Thyroid gland (tissue), 4 donors: ENCODE data around the gene C2orf42. TPM values are rescaled to one million over a fixed set of nuclear protein-coding genes. Genes with fewer than 3 reads are reported as not detected.

Experiments used
- DNase-seq, 2 donors: peaks; one replicate each; pipeline ENCODE4 v3.0.0-alpha.2; 2019
- H3K27ac ChIP-seq, 3 donors: fragments of 200-600 bp; sonication (generic); 1 replicate in 2 of 3; 2 replicates in 1 of 3; pipeline ENCODE4 v1.5.1; 2016 to 2019; ENCODE audit warnings: mild to moderate bottlenecking in 1 of 3, moderate library complexity in 1 of 3
- H3K27me3 ChIP-seq: fragments of 200-600 bp; sonication (generic); one replicate; pipeline ENCODE4 v1.5.1; 2019
- H3K36me3 ChIP-seq, 2 donors: fragments of 200-600 bp; sonication (generic); one replicate each; pipeline ENCODE4 v1.5.1; 2016 to 2019
- H3K4me1 ChIP-seq, 2 donors: fragments of 200-600 bp; sonication (generic); one replicate each; pipeline ENCODE4 v1.5.1; 2017 to 2019
- H3K4me3 ChIP-seq, 3 donors: fragments of 200-600 bp; sonication (generic); replicated peaks in 1 of 3; 1 replicate in 2 of 3; 2 replicates in 1 of 3; pipeline ENCODE4 v1.5.1; 2016; ENCODE audit warnings: mild to moderate bottlenecking in 1 of 3
- H3K9me3 ChIP-seq: fragments of 200-600 bp; sonication (generic); one replicate; pipeline ENCODE4 v1.5.1; 2017
- POLR2A ChIP-seq, 2 donors: fragments of 450-650 bp; IDR thresholded peaks; one replicate each; pipeline ENCODE4 v1.6.1; 2017; ENCODE audit warnings: antibody characterized with exemption in 2 of 2, mild to moderate bottlenecking in 2 of 2, moderate library complexity in 1 of 2
- WGBS, 2 donors: methylation state at CpG; one replicate each; pipeline ENCODE4 v1.1.5; 2017; 5-methylcytosine and 5-hydroxymethylcytosine counted together
- intact Hi-C: fragments of 100-400 bp; cut with DNase I; formaldehyde crosslinking; loops from one replicate; pipeline ENCODE4 v1.15.1; 2023
- total RNA-seq, 4 donors: library from RNA; depleted of rRNA; stranded (reverse); fragments of >200 nt; gene quantifications; one replicate each; pipeline ENCODE4 v1.2.3, GENCODE V29; 2016
- TF ChIP-seq, protein P1 (sequence below), 6 experiments: fragments of 200-600 bp in 3 of 6; fragments of 450-650 bp in 3 of 6; sonication (generic) in 3 of 6; IDR thresholded peaks; one replicate each; pipeline ENCODE4 v1.5.1; 2016 to 2019; ENCODE audit warnings: antibody characterized with exemption in 6 of 6, mild to moderate bottlenecking in 2 of 6, inconsistent platforms in 1 of 6, moderate library complexity in 1 of 6

The C2orf42 gene
- total RNA-seq, 4 donors from 2014 or later: 9.8 to 26.5 (median 18.0) TPM

DNA sequence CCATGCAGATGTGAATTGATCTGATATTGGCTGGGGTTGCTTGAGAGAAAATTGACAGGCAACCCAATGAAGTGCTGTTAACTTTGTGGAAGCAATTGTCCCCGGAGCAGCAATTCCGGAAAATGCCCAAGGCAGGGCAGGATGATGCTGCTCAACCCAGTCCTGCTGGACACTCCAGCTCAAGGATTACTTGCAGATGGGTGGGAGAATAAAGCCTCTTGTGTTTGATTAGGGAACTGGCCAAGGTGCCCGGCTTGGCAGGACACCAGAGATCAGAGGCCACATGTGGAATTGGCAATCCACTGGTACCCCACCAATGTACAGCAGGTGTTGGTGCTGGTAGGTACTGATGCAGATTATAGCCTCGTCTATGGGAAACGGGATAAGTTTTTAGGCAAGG lies 12.3 kb upstream of the C2orf42 start:
- no peaks in the 10 kb centered on the region for H3K36me3 ChIP-seq
- no peaks in the 10 kb centered on the region for H3K9me3 ChIP-seq
- no peaks in the 10 kb centered on the region for H3K27me3 ChIP-seq
- H3K4me1 ChIP-seq: no peaks in the 10 kb centered on the region
- TF ChIP-seq, protein P1, sequence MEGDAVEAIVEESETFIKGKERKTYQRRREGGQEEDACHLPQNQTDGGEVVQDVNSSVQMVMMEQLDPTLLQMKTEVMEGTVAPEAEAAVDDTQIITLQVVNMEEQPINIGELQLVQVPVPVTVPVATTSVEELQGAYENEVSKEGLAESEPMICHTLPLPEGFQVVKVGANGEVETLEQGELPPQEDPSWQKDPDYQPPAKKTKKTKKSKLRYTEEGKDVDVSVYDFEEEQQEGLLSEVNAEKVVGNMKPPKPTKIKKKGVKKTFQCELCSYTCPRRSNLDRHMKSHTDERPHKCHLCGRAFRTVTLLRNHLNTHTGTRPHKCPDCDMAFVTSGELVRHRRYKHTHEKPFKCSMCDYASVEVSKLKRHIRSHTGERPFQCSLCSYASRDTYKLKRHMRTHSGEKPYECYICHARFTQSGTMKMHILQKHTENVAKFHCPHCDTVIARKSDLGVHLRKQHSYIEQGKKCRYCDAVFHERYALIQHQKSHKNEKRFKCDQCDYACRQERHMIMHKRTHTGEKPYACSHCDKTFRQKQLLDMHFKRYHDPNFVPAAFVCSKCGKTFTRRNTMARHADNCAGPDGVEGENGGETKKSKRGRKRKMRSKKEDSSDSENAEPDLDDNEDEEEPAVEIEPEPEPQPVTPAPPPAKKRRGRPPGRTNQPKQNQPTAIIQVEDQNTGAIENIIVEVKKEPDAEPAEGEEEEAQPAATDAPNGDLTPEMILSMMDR (IDR thresholded peaks at IDR 0.05): no peak
- TF ChIP-seq POLR2A (IDR thresholded peaks at IDR 0.05): no peak
- intact Hi-C loops: no loop called here
- DNase-seq: no peak
- 75 to 85% methylated on average over 5 of the region's 5 CpGs for WGBS, 2 donors
- H3K4me3 ChIP-seq: no peak overlapping the region
- H3K27ac ChIP-seq: no peak overlapping the region

DNA sequence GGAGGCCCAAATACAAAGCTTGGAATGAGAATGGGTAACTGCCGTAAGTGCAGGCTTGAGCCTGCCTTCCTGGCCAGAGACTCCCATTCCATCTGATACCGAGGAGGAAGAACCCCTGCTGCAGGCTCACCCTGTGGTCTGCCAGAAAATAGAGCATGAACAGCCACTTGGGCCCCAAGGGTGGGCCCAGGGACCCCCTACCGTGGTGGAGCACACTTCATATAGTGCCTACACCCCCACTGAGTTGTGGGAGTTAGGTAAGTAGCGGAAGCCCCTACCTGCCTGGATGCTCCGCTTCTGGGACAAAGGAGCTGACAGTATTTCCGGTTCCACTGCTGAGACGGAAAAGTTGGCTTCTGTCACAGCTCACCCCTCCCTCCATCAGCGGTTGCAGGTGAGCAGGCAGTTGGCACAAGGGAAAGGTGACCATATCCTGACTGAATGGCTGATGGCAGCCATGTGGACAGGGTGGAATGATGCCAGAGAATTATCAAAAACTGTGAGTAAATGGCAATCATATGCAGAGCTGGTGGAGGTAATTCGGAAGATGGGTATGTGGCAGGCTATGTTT lies 11.5 kb upstream of the C2orf42 start:
- DNase-seq: no peak
- WGBS, 2 donors: 66 to 71% methylated on average over 9 of the region's 9 CpGs

DNA sequence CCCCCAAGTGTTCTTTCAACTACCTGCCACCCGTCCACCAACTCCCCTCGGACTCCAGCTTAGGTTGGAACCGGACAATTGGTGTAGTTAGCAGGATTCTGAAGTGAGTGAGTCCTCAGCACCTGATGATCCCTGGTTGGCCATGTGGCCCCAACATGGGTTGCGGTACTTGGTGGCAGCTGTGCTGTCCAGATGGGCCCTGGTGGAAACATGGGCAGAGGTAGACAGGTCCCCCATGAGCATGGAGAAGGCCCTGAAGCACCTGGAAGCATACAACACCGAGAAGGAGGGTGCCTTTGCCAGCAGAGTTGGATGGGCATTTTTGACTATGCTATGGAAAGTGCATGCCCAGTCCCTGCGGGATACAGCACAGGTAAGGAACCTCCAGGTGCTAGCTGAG lies 11.0 kb upstream of the C2orf42 start:
- intact Hi-C loops: no loop called here
- no peaks in the 10 kb centered on the region for H3K4me1 ChIP-seq
- no peak overlapping the region for H3K4me3 ChIP-seq
- H3K36me3 ChIP-seq: no peaks in the 10 kb centered on the region
- no peak for DNase-seq
- 90 to 91% methylated on average over 6 of the region's 6 CpGs for WGBS, 2 donors
- no peaks in the 10 kb centered on the region for H3K9me3 ChIP-seq
- no peaks in the 10 kb centered on the region for H3K27me3 ChIP-seq
- no peak for TF ChIP-seq POLR2A (IDR thresholded peaks at IDR 0.05)
- TF ChIP-seq, protein P1 (IDR thresholded peaks at IDR 0.05): no peak
- no peak overlapping the region for H3K27ac ChIP-seq

More for the DNA sequence above, 11.5 kb upstream of the C2orf42 start:
- Histone ChIP-seq H3K4me3 (no peak overlapping the region), H3K27ac (no peak overlapping the region), H3K9me3 (no peaks in the 10 kb centered on the region), H3K36me3 (no peaks in the 10 kb centered on the region), H3K4me1 (no peaks in the 10 kb centered on the region), H3K27me3 (no peaks in the 10 kb centered on the region)
- intact Hi-C loops: no loop called here
- TF ChIP-seq, protein P1 (IDR thresholded peaks at IDR 0.05): no peak
- TF ChIP-seq POLR2A (IDR thresholded peaks at IDR 0.05): no peak

DNA sequence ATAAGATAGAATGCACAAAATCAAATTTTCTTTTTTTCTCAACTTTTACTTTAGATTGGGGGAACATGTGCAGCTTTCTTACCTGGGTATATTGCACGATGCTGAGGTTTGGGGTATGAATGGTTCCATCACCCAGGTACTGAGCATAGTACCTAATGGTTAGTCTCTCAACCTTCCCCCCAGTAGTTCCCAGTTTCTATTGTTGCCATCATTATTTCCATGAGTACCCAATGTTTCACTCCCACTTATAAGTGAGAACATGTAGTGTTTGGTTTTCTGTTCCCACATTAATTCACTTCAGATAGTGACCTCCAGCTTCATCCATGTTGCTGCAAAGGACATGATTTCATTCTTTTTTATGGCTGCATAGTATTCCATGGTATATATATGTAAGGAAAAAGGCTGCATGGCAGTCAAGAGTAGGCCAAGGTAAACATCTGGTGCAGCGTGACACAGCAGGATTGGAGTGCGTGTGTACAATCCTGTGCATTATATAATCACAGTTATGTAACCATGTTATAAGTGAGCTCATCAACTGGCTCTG lies 10.5 kb upstream of the C2orf42 start:
- no peak for DNase-seq
- Histone ChIP-seq H3K36me3 (no peaks in the 10 kb centered on the region), H3K27me3 (no peaks in the 10 kb centered on the region), H3K4me1 (no peaks in the 10 kb centered on the region), H3K27ac (no peak overlapping the region), H3K9me3 (no peaks in the 10 kb centered on the region), H3K4me3 (no peak overlapping the region)
- intact Hi-C loops: no loop called here
- TF ChIP-seq, protein P1 (IDR thresholded peaks at IDR 0.05): no peak
- TF ChIP-seq POLR2A (IDR thresholded peaks at IDR 0.05): no peak
- 93 to 94% methylated on average over 3 of the region's 3 CpGs for WGBS, 2 donors

DNA sequence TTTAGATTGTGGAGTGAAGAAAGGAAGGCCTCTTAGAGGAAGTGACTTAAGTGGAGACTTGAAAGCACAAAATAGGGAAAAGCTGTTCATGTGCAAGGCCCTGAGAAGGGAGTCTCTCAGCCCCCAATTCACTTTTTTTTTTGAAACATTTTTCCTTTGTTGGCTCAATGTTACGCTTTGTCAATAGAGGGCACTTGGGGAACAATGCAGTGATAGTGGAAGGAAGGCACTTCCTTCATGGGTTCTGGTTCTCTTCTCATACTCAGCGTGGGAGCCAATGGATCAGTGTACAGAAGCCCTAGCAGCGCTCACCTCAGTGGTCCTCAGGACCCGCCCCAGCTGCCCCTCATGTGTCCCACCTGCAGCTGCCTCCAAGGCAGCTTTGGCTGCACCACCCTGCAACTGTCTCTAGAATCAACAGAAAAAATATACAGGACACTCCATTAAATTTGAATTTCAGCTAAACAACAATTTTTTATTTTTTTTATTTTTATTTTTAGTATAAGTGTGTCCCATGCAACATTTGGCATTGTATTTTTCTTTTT lies 8.6 kb upstream of the C2orf42 start:
- H3K27me3 ChIP-seq: no peaks in the 10 kb centered on the region
- H3K4me3 ChIP-seq: no peak overlapping the region
- intact Hi-C loops: no loop called here
- TF ChIP-seq, protein P1 (IDR thresholded peaks at IDR 0.05): no peak
- no peak for TF ChIP-seq POLR2A (IDR thresholded peaks at IDR 0.05)
- no peaks in the 10 kb centered on the region for H3K9me3 ChIP-seq
- DNase-seq: no peak
- H3K4me1 ChIP-seq: no peaks in the 10 kb centered on the region
- H3K36me3 ChIP-seq: no peaks in the 10 kb centered on the region
- H3K27ac ChIP-seq: no peak overlapping the region
- 80 to 85% methylated on average over 4 of the region's 4 CpGs for WGBS, 2 donors
